B cell (primary cell): Measurements from ENCODE around the gene RPL14.

Experiments
- CTCF ChIP-seq: fragments of 200-600 bp; IDR thresholded peaks from one replicate; pipeline ENCODE4 v1.8.0; 2022; ENCODE audit warnings: antibody characterized with exemption, mild to moderate bottlenecking
- EZH2 ChIP-seq: IDR thresholded peaks from 2 replicates; pipeline ENCODE4 v1.6.1; 2012; ENCODE audit warnings: borderline replicate concordance, low read depth, mild to moderate bottlenecking, moderate library complexity, low read length; ENCODE audit not compliant: insufficient read depth, poor library complexity, severe bottlenecking

DNA sequence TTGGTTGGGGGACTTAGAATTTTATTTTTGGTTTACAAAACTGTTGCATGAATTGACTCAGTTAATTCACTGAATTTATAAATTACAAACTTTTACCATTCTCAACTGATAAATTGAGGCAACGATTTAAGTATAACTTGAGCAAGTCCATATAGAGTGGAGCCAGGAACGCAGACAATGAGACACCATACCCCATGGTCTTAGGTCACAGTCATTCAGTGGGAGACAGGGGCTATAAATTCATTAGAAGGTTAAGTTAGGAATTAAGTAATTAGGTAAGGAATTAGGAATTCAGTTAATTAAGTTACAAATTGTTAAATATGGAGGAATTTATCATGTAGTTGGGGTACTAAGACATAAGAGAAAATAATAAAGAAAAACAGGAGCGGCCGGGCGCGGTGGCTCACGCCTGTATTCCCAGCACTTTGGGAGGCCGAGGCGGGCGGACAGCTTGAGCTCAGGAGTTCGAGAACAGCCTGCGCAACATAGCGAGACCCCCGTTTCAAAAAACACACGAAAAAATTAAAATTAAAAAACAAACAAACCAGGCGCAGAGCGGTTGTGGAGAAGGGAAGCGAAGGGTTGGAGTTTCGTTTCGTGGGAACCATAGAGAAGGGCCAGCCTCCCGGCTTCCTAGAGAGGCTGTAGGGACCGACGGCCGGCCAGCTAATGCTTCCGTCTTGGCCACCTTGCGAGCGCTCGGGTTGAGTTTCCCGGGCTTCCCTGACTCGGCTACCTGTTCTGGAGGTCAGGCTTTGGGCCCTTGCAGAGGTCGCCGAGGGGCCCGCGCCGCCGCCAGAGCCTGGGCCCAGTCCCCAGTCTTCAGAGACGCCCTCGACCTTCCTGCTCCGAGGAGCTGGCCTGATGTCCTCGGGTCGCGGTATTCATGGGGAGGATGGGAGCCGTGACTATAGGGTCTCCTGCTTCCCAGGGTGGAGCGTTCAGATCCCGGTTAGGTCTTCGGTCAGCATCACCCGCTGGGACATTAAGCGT is 19.6 kb downstream of the RPL14 start, which contains the start of gene ZNF619:
- no peak for TF ChIP-seq CTCF
- TF ChIP-seq EZH2, result no peak
